H1 (cell line): ENCODE results near the gene SPINK1. TPM values are rescaled to one million over a fixed set of nuclear protein-coding genes. Genes with fewer than 3 reads are reported as not detected.
A peak's percentile ranks its signal among the peaks of the same experiment; 100 is the strongest.

Experiments used
- CTCF ChIA-PET: fragments of 300-600 bp; sonication (Branson Sonifier 250); formaldehyde crosslinking; loops from one replicate; lab custom pipeline; 2021; ENCODE audit not compliant: partially characterized antibody; lab: Charles Lee
- POLR2A ChIA-PET: fragments of 300-600 bp; sonication (Branson Sonifier 250); formaldehyde crosslinking; loops from one replicate; lab custom pipeline; 2021; ENCODE audit warnings: inconsistent platforms; ENCODE audit not compliant: partially characterized antibody; lab: Charles Lee
- DNase-seq, 2 experiments: peaks; one replicate each; pipeline versions ENCODE4 v3.0.0 to v3.0.0-alpha.2; 2010 to 2022; ENCODE audit warnings: low spot score in 2 of 2, low read depth in 1 of 2, mixed read lengths in 1 of 2
- FAIRE-seq: peaks from 2 replicates; lab custom pipeline; 2011; peaks lifted over from hg19 to GRCh38; lab: Jason Lieb, UNC
- H2AFZ ChIP-seq: 2 replicates; pipeline ENCODE4 v1.8.1; 2012; ENCODE audit warnings: low read length, inconsistent platforms
- H2AK5ac ChIP-seq: 2 replicates; pipeline ENCODE4 v1.6.1; 2013; ENCODE audit warnings: low read depth, low read length
- H2BK120ac ChIP-seq: replicated peaks from 2 replicates; pipeline ENCODE3; 2013; ENCODE audit warnings: low read depth, low read length, inconsistent platforms
- H2BK12ac ChIP-seq: 2 replicates; pipeline ENCODE4 v1.6.1; 2013; ENCODE audit warnings: low read depth, low read length
- H2BK15ac ChIP-seq: 2 replicates; pipeline ENCODE4 v1.6.1; 2013; ENCODE audit warnings: low read length
- H2BK20ac ChIP-seq: 2 replicates; pipeline ENCODE4 v1.6.1; 2013; ENCODE audit warnings: low read length
- H2BK5ac ChIP-seq: 2 replicates; pipeline ENCODE4 v1.6.1; 2013; ENCODE audit warnings: low read depth, low read length
- H3K14ac ChIP-seq: 2 replicates; pipeline ENCODE4 v1.6.1; 2013; ENCODE audit warnings: inconsistent platforms; ENCODE audit not compliant: insufficient read length
- H3K18ac ChIP-seq: 2 replicates; pipeline ENCODE4 v1.6.1; 2013; ENCODE audit warnings: low read length; ENCODE audit errors: extremely low read depth
- H3K23ac ChIP-seq: 2 replicates; pipeline ENCODE4 v1.6.1; 2013; ENCODE audit warnings: inconsistent platforms; ENCODE audit not compliant: insufficient read length
- H3K23me2 ChIP-seq: 2 replicates; pipeline ENCODE4 v1.6.1; 2013; ENCODE audit warnings: low read depth, low read length
- H3K27ac ChIP-seq: 2 replicates; pipeline ENCODE4 v1.6.1; 2011; ENCODE audit warnings: low read depth, low read length, inconsistent platforms
- H3K27me3 ChIP-seq, 4 experiments: replicated peaks in 1 of 4; 1 replicate in 1 of 4; 2 replicates in 3 of 4; pipeline versions ENCODE4 v1.6.1 to v1.8.1; 2011 to 2013; ENCODE audit warnings: low read length in 3 of 4, mild to moderate bottlenecking in 3 of 4, inconsistent platforms in 2 of 4, mixed read lengths in 2 of 4, moderate library complexity in 1 of 4; ENCODE audit not compliant: control insufficient read depth in 3 of 4, insufficient read depth in 3 of 4; ENCODE audit errors: extremely low read depth in 1 of 4
- H3K36me3 ChIP-seq, 4 experiments: 2 replicates each; pipeline versions ENCODE4 v1.6.1 to v1.8.1; 2011 to 2013; ENCODE audit warnings: mild to moderate bottlenecking in 4 of 4, low read length in 3 of 4, moderate library complexity in 2 of 4, control low read depth in 1 of 4, inconsistent platforms in 1 of 4; ENCODE audit not compliant: insufficient read depth in 4 of 4, control insufficient read depth in 2 of 4
- H3K4ac ChIP-seq: replicated peaks from 2 replicates; pipeline ENCODE3; 2013; ENCODE audit warnings: low read length, low read depth, mixed read lengths, inconsistent platforms; ENCODE audit not compliant: insufficient read length
- H3K4me1 ChIP-seq, 4 experiments: replicated peaks in 1 of 4; 1 replicate in 1 of 4; 2 replicates in 3 of 4; pipeline versions ENCODE4 v1.6.1 to v1.8.1; 2011 to 2013; ENCODE audit warnings: low read length in 3 of 4, inconsistent platforms in 2 of 4, mixed read lengths in 1 of 4; ENCODE audit not compliant: insufficient read depth in 4 of 4, control insufficient read depth in 3 of 4
- H3K4me2 ChIP-seq, 2 experiments: 2 replicates each; pipeline versions ENCODE4 v1.6.1 to v1.8.1; 2011 to 2013; ENCODE audit warnings: low read depth in 2 of 2, low read length in 2 of 2, control low read depth in 1 of 2, inconsistent platforms in 1 of 2, mild to moderate bottlenecking in 1 of 2; ENCODE audit not compliant: insufficient read depth in 1 of 2
- H3K4me3 ChIP-seq, 4 experiments: fragments of 200-600, 300-600 bp in 1 of 4; sonication (generic), shearing (Covaris generic), sonication (Bioruptor Twin) in 1 of 4; 2 replicates each; pipeline versions ENCODE4 v1.5.1 to v1.8.1; 2011 to 2016; ENCODE audit warnings: low read length in 4 of 4, low read depth in 3 of 4, control low read depth in 2 of 4, inconsistent platforms in 2 of 4, mild to moderate bottlenecking in 2 of 4, mixed read lengths in 1 of 4, moderate library complexity in 1 of 4; ENCODE audit not compliant: insufficient read depth in 2 of 4; ENCODE audit errors: extremely low read depth in 1 of 4
- H3K56ac ChIP-seq: replicated peaks from 2 replicates; pipeline ENCODE3; 2013; ENCODE audit warnings: low read depth, mild to moderate bottlenecking, mixed read lengths, low read length, inconsistent platforms; ENCODE audit not compliant: insufficient read length
- H3K79me1 ChIP-seq: 2 replicates; pipeline ENCODE4 v1.6.1; 2013; ENCODE audit warnings: low read depth, low read length, control low read depth
- H3K79me2 ChIP-seq, 2 experiments: 2 replicates each; pipeline versions ENCODE4 v1.6.1 to v1.8.1; 2012 to 2013; ENCODE audit warnings: low read length in 2 of 2, mild to moderate bottlenecking in 2 of 2, inconsistent platforms in 1 of 2; ENCODE audit not compliant: insufficient read depth in 2 of 2, control insufficient read depth in 1 of 2
- H3K9ac ChIP-seq, 4 experiments: replicated peaks in 1 of 4; 1 replicate in 1 of 4; 2 replicates in 3 of 4; pipeline versions ENCODE4 v1.6.1 to v1.8.1; 2011 to 2013; ENCODE audit warnings: low read depth in 3 of 4, low read length in 3 of 4, control low read depth in 2 of 4, mild to moderate bottlenecking in 2 of 4, moderate library complexity in 2 of 4, inconsistent platforms in 1 of 4; ENCODE audit errors: extremely low read depth in 1 of 4
- H3K9me3 ChIP-seq, 2 experiments: 2 replicates each; pipeline versions ENCODE4 v1.6.1 to v1.8.1; 2012 to 2013; ENCODE audit warnings: mild to moderate bottlenecking in 2 of 2, moderate library complexity in 2 of 2, control low read depth in 1 of 2, inconsistent platforms in 1 of 2, low read depth in 1 of 2, low read length in 1 of 2, mixed read lengths in 1 of 2; ENCODE audit not compliant: insufficient read depth in 2 of 2
- H4K20me1 ChIP-seq, 2 experiments: replicated peaks in 1 of 2; 2 replicates each; pipeline versions ENCODE3 to v1.8.1; 2011 to 2013; ENCODE audit warnings: inconsistent platforms in 2 of 2, low read length in 2 of 2, mild to moderate bottlenecking in 1 of 2; ENCODE audit not compliant: insufficient read depth in 2 of 2, control insufficient read depth in 1 of 2
- H4K5ac ChIP-seq: 2 replicates; pipeline ENCODE4 v1.6.1; 2013; ENCODE audit warnings: low read length, low read depth, mixed read lengths, inconsistent platforms; ENCODE audit not compliant: insufficient read length
- H4K8ac ChIP-seq: 2 replicates; pipeline ENCODE4 v1.8.0; 2013; ENCODE audit warnings: mild to moderate bottlenecking, moderate library complexity, low read length, inconsistent platforms; ENCODE audit not compliant: insufficient read depth; ENCODE audit errors: extremely low read depth
- H4K91ac ChIP-seq: replicated peaks from 2 replicates; pipeline ENCODE3; 2013; ENCODE audit warnings: low read length, mixed read lengths, inconsistent platforms; ENCODE audit not compliant: insufficient read length
- ATF3 ChIP-seq: IDR thresholded peaks from 2 replicates; pipeline ENCODE4 v1.6.1; 2011; ENCODE audit warnings: low read depth, mild to moderate bottlenecking, low read length; ENCODE audit not compliant: insufficient read depth
- CREB1 ChIP-seq: IDR thresholded peaks from 2 replicates; pipeline ENCODE4 v1.6.1; 2012; ENCODE audit warnings: inconsistent platforms
- EZH2 ChIP-seq: fragments of 200-600 bp; sonication (generic); IDR thresholded peaks from 2 replicates; pipeline ENCODE4 v1.7.1; 2012; ENCODE audit warnings: low read depth, mild to moderate bottlenecking, moderate library complexity, low read length, inconsistent platforms; ENCODE audit not compliant: severe bottlenecking
- JUN ChIP-seq: IDR thresholded peaks from 2 replicates; pipeline ENCODE4 v1.6.1; 2011; ENCODE audit warnings: low read depth, mild to moderate bottlenecking, improper control_type of control experiment, low read length
- POU5F1 ChIP-seq: IDR thresholded peaks from 2 replicates; pipeline ENCODE4 v1.6.1; 2011; ENCODE audit warnings: low read depth, mild to moderate bottlenecking, low read length, moderate library complexity
- RNF2 ChIP-seq: fragments of 200-900, 300-1000 bp; sonication (generic); IDR thresholded peaks from 2 replicates; pipeline ENCODE4 v1.7.1; 2016; ENCODE audit warnings: borderline replicate concordance, low read depth, mild to moderate bottlenecking, antibody characterized with exemption, low read length; ENCODE audit not compliant: poor library complexity, severe bottlenecking; ENCODE audit errors: missing control alignments
- TCF12 ChIP-seq: IDR thresholded peaks from 2 replicates; pipeline ENCODE4 v1.6.1; 2011; ENCODE audit warnings: low read depth, mild to moderate bottlenecking, low read length
- WGBS, 2 experiments: shearing (Covaris generic) in 1 of 2; methylation state at CpG; one replicate each; pipeline versions ENCODE4 v1.1.6 to v1.1.7; 2013 to 2015; ENCODE audit warnings: low lambda C conversion rate in 2 of 2, mixed read lengths in 2 of 2, inconsistent platforms in 1 of 2, low coverage in 1 of 2, missing lambda C conversion rate in 1 of 2; ENCODE audit not compliant: insufficient replicate concordance in 2 of 2, insufficient coverage in 1 of 2, insufficient read length in 1 of 2; ENCODE audit errors: extremely low coverage in 1 of 2, missing lambda C conversion rate in 1 of 2; 5-methylcytosine and 5-hydroxymethylcytosine counted together
- polyA plus RNA-seq, 7 experiments: library from polyadenylated mRNA; depleted of rRNA in 3 of 7; stranded (reverse) in 5 of 7; unstranded in 2 of 7; fragments of >200 nt in 5 of 7; fragments of 200-250 nt in 2 of 7; gene quantifications; 1 replicate in 5 of 7; 2 replicates in 1 of 7; 4 replicates in 1 of 7; pipeline versions ENCODE4 v1.2.1 to v1.2.3, GENCODE V29; 2011 to 2013; ENCODE audit warnings: missing spikeins in 2 of 7, mixed read lengths in 2 of 7
- total RNA-seq: library from RNA; stranded (reverse); fragmentation: NEBNext Ultra II Directional; extraction: Animal tissue kit (Norgen Biotek cat#: 25700); gene quantifications from 2 replicates; pipeline ENCODE4 v1.2.1, GENCODE V29; 2021

The SPINK1 gene
- total and polyA plus RNA-seq, 2 of the 8 experiments (the other 6 are each of a cell fraction or from before 2014, with no cell fraction given) = 0.48 to 1.3 TPM

- Histone ChIP-seq H2AFZ (no peak within 1 kb of the TSS), H3K79me1 (peaks cover 4% of the 10 kb centered on the region; the same call in 1 of the 2 replicates), H4K20me1 (no peaks in the 10 kb centered on the region), H3K9me3 (no peaks in the 10 kb centered on the region), H2BK5ac (no peak within 1 kb of the TSS; the same call in 1 of the 2 replicates), H2BK12ac (no peak within 1 kb of the TSS), H3K4ac (no peak within 1 kb of the TSS), H3K56ac (no peak within 1 kb of the TSS), H3K36me3 (peaks cover 0 to 23% (median 2%) of the 10 kb centered on the region in 4 experiments; a peak in 4 of 8 replicates), H2BK120ac (no peak within 1 kb of the TSS), H3K23ac (no peak within 1 kb of the TSS), H3K4me2 (no peak within 1 kb of the TSS), H4K8ac (no peak within 1 kb of the TSS), H3K14ac (no peak within 1 kb of the TSS), H2BK15ac (no peak within 1 kb of the TSS), H3K27me3 (no peaks in the 10 kb centered on the region), H2BK20ac (0 out of 2 replicates have a peak within 1 kb of the TSS, but pooled peaks have one; percentile 24), H3K4me3 (no peak within 1 kb of the TSS), H3K18ac (no peak within 1 kb of the TSS), H3K79me2 (peaks cover 13 to 54% of the 10 kb centered on the region in 2 experiments; a peak in 3 of 4 replicates), H4K5ac (no peak within 1 kb of the TSS), H3K9ac (no peak within 1 kb of the TSS), H3K4me1 (peaks cover 11 to 24% (median 20%) of the 10 kb centered on the region in 4 experiments), H3K23me2 (peaks cover 4% of the 10 kb centered on the region; the same call in 1 of the 2 replicates), H4K91ac (peak within 1 kb of the TSS; percentile 67), H2AK5ac (no peak within 1 kb of the TSS; the same call in 1 of the 2 replicates), H3K27ac (no peak within 1 kb of the TSS)
- TF ChIP-seq CREB1 (no peak), POU5F1 (no peak), JUN (no peak), ATF3 (no peak), RNF2 (no peak), TCF12 (no peak), EZH2 (no peak)
- FAIRE-seq (no peak), DNase-seq (no peak)
- POLR2A ChIA-PET = interaction anchor here (1.0 to 20.0 kb wide), 3 partner anchors 9 to 18 kb away, joined by 3 to 730 read pairs (median 3); no protein-coding TSS in a partner anchor
- 89% methylated on average over 2 of the region's 2 CpGs; no CpG with 5 or more reads in 1 of the 2 experiments for WGBS, 2 experiments
- CTCF ChIA-PET = interaction anchor here (0.7 to 17.4 kb wide), 5 partner anchors 9 to 56 kb away, joined by 3 to 163 read pairs (median 7); no protein-coding TSS in a partner anchor
These were observed 46.7 kb upstream of the SPINK1 start, which contains the start of gene SCGB3A2 for GRCh38 chr5:147878066-147878759. Gene SCGB3A2, plus strand, starts transcription at chr5:147878711. Its CDS starts 93 bp downstream, at chr5:147878804.
